ENCODE data around the gene NPEPPS.

The NPEPPS gene

GRCh38 chr17:47669081-47669480, 138.2 kb downstream of the NPEPPS start:
- DNase-seq: no peak

- DNase-seq: no peak
These were observed 139.2 kb downstream of the NPEPPS start for GRCh38 chr17:47670064-47670463.
